Activated T-cell treated with anti-CD3 and anti-CD28 coated beads for 24 hours (primary cell): ENCODE results near the gene MOGAT2.
A peak's percentile ranks its signal among the peaks of the same experiment; 100 is the strongest.
"Not testable (repeated sequence)": the region's sequence is repeated elsewhere in the genome, so short reads cannot be mapped to it uniquely, and the experiment has no call there.

Experiments
- DNase-seq: peaks from one replicate; pipeline ENCODE4 v3.0.0-alpha.2; 2020; ENCODE audit warnings: low read depth

The MOGAT2 gene

GRCh38 chr11:75717608-75718418, at the start of gene MOGAT2:
MOGAT2 (plus strand) TSS chr11:75717838; CDS start chr11:75717889, 51 bp downstream.
- DNase-seq = no peak

- DNase-seq = no peak
Observed at GRCh38 chr11:75668451-75669297, 49.0 kb upstream of the MOGAT2 start, which contains the start of gene MAP6. MAP6 (minus strand) TSS chr11:75669038; CDS start chr11:75668369, 669 bp downstream.

- DNase-seq = no peak
Observed at GRCh38 chr11:75673977-75674582, 43.6 kb upstream of the MOGAT2 start.

GRCh38 chr11:75677275-75677674, 40.4 kb upstream of the MOGAT2 start:
- DNase-seq = no peak

GRCh38 chr11:75677909-75678308, 39.7 kb upstream of the MOGAT2 start:
- DNase-seq = no peak

DNA sequence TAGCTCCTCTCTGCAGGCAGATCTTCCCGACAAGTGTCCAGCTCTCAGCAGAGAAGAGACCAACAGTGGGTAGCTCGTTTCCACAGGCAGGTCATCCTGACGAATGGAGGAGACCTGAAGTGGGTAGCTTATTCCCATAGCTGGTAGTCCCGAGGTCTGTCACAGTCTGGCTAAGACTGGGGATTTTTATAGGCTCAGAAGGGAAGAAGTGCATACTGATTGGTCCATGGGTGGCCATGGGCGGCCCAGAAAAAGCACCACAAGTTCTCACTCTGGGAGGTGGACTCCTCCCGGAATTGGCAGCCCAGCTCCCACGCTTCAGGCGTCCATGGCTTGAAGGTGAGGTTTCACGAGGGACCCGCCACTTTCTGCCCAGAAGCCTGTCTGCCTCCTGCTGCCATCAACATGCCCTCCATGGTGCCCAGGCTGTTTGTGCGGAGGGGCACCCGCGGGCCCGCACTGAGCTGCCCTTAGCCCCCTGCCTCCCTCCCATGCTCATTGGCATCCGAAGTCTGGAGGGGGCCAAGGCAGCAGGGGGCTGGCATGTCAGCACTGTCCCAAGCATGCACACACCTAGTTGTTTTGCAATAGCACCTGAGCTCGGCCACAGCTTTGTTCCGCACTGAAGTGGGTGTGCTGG, 38.9 kb upstream of the MOGAT2 start:
- DNase-seq = no peak

DNA sequence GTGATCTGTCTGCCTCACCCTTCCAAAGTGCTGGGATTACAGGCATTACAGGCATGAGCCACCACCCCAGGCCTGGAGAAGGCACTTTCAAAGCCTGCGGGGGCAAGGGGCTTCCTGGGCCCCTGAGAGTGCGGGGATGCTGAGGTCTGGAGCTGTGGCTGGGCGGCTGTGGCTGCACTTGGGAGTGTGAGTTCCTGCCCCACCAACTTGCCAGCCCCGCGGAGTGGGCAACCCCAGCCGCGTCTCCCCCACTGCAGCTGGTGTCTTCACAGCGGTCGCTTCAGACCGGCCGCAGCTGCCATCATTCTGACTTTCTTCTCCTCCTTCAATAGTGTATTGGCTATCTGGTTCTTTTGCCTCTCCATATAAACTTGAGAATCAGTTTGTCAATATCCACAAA, 38.1 kb upstream of the MOGAT2 start:
- DNase-seq = no peak

- DNase-seq = not testable (repeated sequence)
Observed at GRCh38 chr11:75683856-75684255, 33.8 kb upstream of the MOGAT2 start.

DNA sequence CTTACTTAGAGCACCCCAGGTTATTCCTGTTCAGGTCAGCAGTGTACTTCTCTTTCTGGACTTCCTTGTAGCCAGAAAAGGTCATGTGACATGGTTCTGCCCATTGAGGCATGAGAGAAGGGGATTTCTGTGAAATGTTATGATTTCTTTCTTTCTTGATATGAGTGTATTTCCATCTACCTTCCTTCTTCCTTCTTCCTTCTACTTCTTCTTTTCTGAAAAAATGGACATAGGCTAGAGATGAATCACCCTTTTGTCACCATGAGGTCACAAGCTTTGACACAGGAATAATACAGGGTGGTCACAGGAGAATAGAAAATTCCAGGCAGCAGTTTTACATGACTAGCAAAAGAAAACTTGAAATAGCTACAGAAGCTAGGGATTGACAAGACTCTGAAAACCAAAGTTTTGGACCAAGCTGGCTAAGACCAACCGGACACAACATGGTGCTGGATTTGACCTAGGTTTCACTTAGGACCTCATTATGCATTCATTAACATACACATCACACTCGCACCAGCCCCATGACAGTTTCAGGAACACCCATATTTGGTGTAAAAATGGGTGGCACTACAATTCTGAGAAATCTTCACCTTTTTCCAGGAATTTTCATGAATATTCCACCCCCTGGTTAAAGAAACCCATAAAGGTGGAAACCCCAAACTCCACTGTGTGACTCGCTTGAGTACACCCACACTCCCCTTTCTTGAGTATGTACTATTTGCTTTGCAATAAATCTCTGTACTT, 27.6 kb upstream of the MOGAT2 start:
- DNase-seq = no peak

DNA sequence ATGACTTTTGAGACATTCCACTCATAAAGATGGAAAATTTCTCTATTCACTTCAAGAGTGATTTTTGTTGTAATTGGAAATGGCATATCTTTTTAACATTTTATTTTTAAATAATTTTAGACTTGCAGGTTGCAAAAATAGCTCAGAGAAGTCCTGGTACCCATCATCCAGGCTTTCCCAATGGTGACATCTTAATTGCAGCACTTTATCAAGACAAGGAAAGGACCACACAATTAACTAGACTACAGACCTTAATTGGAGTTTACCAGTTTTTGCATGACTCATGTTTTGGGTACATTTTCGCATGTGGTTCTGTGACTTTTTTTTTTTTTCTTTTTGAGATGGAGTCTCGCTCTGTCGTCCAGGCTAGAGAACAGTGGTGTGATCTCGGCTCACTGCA, 25.8 kb upstream of the MOGAT2 start:
- DNase-seq = no peak

- no peak for DNase-seq
Observed at GRCh38 chr11:75697906-75698581, 19.6 kb upstream of the MOGAT2 start.

DNA sequence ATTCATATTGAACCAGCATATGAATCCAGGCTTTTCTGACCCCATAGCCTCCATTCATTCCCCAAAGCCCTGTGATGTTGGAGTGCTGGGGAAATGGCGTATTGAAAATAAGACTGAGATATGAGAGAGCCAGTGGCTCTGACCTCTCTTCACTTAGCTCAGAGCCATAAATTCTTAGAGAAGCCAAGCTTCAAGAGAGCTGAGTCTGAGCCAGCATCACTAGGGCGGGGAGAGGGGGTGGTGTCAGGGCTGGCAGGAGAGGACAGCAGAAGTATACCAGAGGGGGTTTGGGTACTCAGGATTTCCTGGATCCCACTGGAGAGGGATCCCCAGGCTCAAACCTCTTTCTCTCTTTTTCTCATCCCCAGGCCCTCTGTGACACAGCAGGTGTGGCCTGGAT, 16.7 kb upstream of the MOGAT2 start:
- DNase-seq = no peak

DNA sequence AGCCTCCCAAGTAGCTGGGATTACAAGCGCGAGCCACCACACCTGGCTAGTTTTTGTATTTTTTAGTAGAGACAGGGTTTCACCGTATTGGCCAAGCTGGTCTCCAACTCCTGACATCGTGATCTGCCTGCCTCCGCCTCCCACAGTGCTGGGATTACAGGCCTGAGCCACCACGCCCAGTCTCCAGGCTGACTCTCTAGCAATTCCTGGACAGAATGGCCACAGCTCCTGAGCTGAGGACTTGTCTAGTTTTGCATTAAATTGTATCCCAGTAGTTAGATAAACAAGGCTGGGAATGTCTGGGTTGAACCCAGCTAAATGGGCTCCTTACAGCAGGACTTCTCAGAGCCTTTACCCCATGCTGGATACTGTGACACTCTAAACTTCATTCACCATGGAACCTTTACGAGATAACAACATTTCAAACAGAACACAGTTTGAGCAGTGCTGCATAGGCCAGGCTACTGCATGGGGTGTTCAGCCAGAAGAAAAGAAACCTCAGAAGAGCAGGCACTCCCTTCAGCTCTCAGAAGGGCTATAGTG, 13.9 kb upstream of the MOGAT2 start:
- no peak for DNase-seq

- no peak for DNase-seq
Observed at GRCh38 chr11:75705541-75705940, 12.1 kb upstream of the MOGAT2 start.

DNA sequence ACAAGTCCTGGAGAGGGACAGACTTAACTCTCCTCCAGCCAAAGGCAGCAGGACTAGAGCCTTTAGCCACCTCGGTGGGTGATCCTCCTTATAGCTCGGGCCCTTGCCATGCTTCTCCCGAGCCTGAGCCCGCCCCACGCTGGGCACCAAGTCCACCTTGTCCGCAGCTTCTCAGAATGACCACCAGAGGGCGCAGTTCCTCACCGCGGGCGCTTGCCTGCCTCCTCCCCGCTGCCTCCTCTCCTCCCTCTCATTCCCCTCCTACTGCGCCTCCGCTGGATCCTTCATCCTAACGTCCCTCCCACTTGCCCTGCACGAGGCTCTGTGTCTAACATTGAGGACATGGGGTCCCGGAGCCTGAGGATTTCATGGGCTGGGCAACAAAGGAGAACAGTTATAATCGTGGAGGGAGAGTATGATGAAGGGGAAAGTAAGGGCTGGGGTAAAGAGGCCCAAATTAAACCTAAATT, 11.3 kb upstream of the MOGAT2 start:
- peak; percentile 56 for DNase-seq

GRCh38 chr11:75714211-75714610, 3.4 kb upstream of the MOGAT2 start:
- no peak for DNase-seq

- DNase-seq = no peak
Observed at GRCh38 chr11:75715688-75716087, 1.9 kb upstream of the MOGAT2 start.

DNA sequence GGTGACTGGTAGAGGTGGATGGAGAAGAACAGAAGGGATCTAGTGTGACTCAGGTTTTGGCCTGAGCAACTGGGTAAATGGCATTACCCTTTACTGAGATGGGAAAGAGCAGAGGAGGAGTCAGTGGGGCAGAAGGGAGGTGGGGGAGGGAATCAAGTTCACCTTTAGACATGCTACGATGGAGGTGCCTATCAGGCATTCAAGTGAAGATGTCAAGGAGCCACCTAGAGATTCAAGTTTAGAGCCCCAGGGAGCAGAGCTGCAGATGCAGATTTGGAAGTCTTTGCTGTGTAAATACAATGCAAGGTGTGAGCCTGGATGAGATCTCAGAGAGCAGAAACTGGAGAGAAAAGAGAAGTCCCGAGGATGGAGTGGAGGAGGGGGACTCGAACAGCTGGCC, 979 bp upstream of the MOGAT2 start:
- no peak for DNase-seq

GRCh38 chr11:75718419-75719339, 1.0 kb downstream of the MOGAT2 start:
- no peak for DNase-seq
